HG03469 (cell line): Measurements from ENCODE around the gene SNAPC2.
"Not testable (repeated sequence)": the region's sequence is repeated elsewhere in the genome, so short reads cannot be mapped to it uniquely, and the experiment has no call there.

ENCODE experiments used
- ATAC-seq: cut with Tn5 transposase; IDR thresholded peaks from one replicate; pipeline ENCODE4 v1.9.1; 2021; ENCODE audit warnings: mild to moderate bottlenecking, moderate library complexity, moderate number of reproducible peaks; ENCODE audit not compliant: unreplicated experiment

The SNAPC2 gene

DNA sequence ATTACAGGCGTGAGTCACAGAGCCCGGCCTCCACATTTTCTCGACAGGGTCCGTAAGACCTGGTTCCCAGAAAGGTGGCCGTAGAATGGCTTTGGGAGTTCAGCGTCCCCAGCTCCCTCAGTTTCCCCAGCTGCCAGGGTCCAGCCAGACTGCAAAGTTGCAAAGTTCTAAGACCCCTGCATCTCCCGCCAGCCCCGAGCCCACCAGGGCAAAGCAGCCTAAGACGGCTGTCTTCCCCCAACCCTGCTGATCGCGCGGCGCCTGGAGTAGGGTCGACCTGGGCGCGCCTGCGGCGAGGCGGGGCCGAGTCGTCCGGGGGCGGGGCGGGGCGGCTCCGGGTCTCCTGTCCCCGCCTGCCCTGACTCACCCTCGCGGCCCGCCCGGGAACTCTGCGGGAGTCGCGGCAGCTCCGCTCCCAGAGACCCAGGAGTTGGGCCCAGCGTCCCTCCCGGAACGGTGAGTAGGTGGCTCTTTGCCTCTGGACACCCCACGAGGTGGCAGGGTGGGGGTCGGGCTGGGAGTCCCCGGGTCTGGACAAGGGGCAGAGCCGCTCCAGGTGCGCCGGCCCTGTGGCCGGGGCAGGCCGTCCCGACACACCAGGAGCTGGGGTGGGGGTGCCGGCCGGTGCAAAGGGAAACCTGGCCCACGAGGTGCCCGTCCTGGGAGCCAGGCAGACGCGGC is 31.9 kb upstream of the SNAPC2 start, which contains the start of gene LRRC8E:
LRRC8E (plus strand) TSS at position 366 of the 681 bp plus-strand sequence. CDS start 7,094 bp downstream, outside the sequence.
- ATAC-seq, result no peak

DNA sequence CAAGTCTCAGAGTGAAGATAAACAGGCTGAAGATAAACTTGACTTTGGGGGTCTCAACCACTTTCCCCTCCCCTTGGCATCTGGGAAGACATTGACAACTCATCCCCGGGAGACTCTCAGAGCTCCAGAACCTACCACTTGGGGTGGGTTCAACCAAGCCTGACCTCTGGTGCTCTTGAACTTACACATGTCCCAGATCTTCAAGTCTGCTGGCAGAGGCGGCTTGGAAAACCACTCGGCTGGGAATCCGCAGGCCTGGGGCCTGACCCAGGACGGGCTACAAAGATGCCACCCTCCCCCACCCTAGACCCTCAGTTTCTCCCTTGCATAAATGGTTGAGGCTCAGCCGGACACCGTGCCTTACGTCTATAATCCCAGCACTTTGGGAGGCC is 31.3 kb upstream of the SNAPC2 start:
- ATAC-seq, result no peak

GRCh38 chr19:7893362-7894101 is 26.6 kb upstream of the SNAPC2 start:
- ATAC-seq, result not testable (repeated sequence)

- ATAC-seq, result no peak
Observed at GRCh38 chr19:7894612-7895309, 25.4 kb upstream of the SNAPC2 start.

GRCh38 chr19:7895565-7895964 is 24.6 kb upstream of the SNAPC2 start:
- no peak for ATAC-seq

- ATAC-seq, result no peak
Observed at GRCh38 chr19:7897292-7897691, 22.8 kb upstream of the SNAPC2 start.

- ATAC-seq, result no peak
Observed at GRCh38 chr19:7898967-7899366, 21.2 kb upstream of the SNAPC2 start.

DNA sequence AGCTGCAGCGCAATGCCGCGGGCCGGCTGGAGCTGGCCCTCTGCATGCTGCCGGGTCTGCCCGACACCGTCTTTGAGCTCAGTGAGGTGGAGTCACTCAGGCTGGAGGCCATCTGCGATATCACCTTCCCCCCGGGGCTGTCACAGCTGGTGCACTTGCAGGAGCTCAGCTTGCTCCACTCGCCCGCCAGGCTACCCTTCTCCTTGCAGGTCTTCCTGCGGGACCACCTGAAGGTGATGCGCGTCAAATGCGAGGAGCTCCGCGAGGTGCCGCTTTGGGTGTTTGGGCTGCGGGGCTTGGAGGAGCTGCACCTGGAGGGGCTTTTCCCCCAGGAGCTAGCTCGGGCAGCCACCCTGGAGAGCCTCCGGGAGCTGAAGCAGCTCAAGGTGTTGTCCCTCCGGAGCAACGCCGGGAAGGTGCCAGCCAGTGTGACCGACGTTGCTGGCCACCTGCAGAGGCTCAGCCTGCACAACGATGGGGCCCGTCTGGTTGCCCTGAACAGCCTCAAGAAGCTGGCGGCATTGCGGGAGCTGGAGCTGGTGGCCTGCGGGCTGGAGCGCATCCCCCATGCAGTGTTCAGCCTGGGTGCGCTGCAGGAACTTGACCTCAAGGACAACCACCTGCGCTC is 20.3 kb upstream of the SNAPC2 start:
- ATAC-seq, result no peak

DNA sequence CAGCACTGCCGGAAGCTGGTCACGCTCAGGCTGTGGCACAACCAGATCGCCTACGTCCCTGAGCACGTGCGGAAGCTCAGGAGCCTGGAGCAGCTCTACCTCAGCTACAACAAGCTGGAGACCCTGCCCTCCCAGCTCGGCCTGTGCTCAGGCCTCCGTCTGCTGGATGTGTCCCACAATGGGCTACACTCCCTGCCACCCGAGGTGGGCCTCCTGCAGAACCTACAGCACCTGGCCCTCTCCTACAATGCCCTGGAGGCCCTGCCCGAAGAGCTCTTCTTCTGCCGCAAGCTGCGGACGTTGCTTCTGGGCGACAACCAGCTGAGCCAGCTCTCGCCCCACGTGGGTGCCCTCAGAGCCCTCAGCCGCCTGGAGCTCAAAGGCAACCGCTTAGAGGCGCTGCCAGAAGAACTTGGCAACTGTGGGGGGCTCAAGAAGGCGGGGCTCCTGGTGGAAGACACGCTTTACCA is 19.7 kb upstream of the SNAPC2 start:
- no peak for ATAC-seq

- no peak for ATAC-seq
Observed at GRCh38 chr19:7900931-7901330, 19.2 kb upstream of the SNAPC2 start.

GRCh38 chr19:7901337-7901736 is 18.8 kb upstream of the SNAPC2 start:
- no peak for ATAC-seq

DNA sequence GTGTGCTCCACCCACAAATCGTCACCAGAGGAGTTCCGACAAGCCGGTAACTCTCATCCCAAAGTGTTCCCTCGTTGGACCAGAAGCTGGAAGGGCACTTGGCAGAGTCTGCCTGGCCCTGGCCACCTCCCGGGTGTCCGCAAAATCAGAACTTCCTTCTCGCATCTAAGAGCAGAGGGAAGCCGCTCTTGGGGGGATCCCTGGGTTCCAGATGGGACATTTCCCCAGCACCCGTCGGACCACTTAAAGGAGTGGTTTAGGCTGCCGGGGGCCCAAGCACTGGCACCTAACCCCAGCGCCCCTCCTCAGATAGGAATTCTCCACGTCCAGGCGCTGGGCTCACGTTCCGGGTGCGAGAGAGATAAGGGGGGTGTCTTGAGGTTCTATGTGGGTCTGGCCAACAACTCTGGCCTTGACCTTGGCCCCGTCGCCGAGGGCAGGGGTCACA is 17.3 kb upstream of the SNAPC2 start:
- no peak for ATAC-seq

- peak; percentile 76 for ATAC-seq
Observed at GRCh38 chr19:7903244-7904073, 16.7 kb upstream of the SNAPC2 start, which contains the start of gene MAP2K7. TSS of gene MAP2K7 (plus strand) at chr19:7903877. CDS start at chr19:7903945, 68 bp downstream.

DNA sequence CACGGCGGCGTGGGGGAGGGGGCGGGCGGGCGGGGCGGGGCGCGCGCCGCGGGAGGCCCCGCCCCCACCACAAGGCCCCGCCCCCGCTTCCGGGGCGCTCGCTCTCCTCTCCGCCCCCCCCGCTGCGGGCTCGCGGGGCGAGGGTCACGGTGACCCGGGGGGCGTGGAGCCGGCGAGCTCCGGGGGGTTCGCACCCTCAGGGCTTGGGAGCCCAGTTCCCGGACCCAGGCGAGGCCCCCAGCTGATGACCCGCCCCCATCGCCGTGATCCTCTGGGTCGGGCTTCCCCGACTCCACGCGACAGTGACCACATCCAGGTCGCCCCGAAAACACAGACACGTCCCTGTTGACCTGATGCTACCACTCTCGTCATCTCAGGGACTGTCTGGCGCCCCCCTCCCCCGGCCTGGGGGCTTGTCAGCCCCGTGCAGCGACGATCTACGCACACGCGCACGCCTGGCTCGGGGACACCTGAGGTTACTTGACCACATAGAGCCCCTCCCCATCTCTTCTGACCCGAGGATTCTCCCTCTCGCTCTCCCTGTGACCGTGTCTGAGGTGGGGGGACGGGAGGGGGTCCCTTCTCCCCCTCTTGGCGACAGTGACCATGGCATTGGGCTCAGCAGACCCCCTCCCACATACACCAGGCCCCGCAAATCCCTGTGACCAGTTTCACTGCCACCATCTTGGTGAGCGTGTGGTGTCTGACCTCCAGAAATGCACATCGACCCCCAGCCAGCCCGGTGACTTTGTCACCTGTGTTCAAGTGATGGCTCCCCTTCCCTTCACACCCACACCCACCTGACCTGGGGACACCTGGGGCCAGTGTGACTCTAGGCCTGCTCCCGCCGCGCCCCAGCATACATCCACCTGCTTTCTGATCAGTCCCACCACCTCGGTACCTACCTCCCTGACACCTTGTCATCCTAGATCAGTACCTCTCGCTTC is 15.8 kb upstream of the SNAPC2 start:
- ATAC-seq, result peak; percentile 9

- no peak for ATAC-seq
Observed at GRCh38 chr19:7905268-7905667, 14.9 kb upstream of the SNAPC2 start.

GRCh38 chr19:7905859-7906258 is 14.3 kb upstream of the SNAPC2 start:
- no peak for ATAC-seq

DNA sequence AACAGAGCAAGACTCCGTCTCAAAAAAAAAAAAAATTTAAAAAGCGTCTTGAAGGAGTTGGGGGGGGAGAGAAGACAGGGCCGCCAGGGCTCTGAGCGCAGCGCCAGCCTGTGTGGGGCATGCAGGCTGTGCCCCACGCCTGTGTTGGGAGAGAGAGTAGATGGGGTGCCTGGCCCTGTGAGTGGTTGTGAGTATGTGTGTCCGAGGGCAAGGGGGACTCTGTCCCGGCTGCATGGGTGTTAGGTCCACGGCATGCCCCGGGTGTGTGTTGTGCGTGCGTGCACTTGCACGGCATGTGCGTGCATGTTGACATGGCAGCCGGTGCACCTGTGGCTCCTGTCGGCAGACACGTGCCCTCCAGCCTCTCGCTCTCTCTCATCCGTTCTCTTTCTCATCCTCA is 13.0 kb upstream of the SNAPC2 start:
- no peak for ATAC-seq

DNA sequence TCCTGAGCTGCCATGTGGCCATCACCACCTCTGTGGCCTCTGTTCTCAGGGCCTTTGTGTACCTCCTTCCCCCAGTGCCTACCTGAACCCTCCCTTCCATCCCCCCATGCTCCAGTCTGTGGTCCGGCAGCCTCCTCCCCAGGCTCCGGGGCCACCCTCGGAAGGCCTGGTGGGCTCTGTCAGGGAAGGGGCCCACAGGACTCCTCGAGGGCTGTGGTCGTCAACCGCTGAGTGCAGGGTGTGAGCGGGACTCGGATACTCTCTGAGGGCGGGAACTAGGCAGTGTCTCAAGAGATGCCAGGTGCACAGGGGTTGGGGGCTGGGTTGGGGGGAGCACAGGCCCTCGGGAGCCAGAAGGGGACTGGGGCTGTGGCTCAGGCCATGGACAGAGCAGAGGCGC is 12.6 kb upstream of the SNAPC2 start:
- no peak for ATAC-seq

DNA sequence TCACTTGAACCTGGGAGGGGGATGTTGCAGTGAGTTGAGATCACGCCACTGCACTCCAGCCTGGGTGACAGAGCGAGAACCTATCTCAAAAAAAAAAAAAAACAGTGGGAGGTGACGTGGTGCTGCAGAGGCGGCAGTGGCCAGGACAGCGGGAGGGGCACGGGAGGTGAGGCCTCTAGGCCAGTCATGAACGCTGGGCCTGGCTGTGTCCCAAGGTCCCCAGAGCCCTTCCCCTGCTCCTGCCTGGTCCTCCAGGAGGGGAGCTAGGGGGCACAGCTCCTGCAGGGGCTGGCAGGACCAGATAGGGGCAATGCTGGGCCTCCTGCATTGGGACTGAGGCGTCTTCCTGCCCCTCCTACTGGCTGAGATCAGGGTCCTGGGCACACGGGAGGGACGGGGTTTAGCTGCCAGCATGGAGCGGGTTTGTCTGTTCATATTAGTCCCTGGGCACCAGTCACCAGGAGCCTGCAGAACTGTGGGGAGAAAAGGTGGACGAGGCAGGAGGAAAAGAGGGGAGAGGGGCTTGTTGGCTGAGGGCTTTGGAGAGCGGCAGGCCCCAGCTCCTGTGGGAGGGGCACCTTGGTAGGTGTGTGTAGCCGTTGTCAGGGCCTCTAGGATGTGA is 11.9 kb upstream of the SNAPC2 start:
- no peak for ATAC-seq
